Iris pigment epithelial cell (primary cell): ENCODE results near the gene SERPINA12.
"Not testable (repeated sequence)": the region's sequence is repeated elsewhere in the genome, so short reads cannot be mapped to it uniquely, and the experiment has no call there.

ENCODE experiments used
- DNase-seq: peaks from one replicate; pipeline ENCODE4 v3.0.0-alpha.2; 2011; ENCODE audit warnings: low read depth

The SERPINA12 gene

DNA sequence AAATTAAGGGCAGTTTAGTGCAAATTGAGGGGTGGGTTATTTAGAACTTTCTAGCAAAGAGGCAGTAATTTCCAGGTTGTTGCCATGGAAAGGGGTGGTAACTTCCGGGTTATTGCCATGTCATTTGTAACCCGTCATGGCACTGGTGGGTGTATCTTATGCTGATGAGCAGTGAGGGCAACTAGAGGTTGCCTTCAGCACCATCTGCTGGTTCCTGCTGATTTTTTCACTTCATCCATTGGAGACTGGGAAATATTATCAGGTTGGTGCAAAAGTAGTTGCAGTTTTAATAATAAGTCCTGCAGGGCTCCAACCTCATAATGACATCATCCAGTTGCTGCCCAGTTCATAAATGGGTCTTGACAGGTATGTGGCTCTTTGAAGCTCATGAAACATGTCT, 27.6 kb upstream of the SERPINA12 start:
- DNase-seq = peak; percentile 38

DNA sequence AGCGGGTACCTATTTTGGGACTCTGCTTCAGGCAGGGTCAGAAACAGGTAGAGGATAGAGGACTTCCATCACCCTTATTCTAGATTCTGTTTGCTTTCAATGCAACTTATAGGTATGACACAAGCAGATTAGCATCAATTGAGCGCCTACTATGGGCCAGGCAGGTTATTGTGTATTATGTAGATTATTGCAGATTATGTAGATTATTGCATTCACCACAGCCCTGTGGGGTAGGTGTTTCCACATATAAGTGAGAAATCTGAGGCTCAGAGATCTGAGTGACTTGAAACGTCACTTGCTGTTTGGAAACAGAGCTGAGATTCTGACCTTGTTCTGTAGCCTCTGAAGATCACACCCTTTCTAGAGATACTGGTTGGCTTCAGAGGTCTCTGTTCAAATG, 26.2 kb upstream of the SERPINA12 start:
- no peak for DNase-seq

DNA sequence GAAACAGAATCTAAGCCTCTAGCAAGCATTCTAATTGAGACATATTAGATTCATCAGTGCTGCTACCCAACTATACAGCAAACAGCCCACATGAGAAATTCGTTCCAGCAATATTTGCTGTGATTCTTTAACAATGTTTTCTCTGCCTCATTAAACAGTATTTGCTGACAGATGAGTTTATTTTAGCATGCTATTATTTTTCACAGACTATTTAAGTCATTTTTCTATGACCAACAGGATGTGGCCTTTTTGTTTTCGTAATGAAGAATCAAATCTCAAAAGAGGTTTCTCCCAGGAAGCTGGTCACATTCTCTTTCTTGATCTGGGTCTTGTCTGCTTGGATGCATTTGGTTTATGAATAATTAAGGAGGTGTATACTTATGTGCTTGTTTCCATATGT, 23.2 kb upstream of the SERPINA12 start:
- peak; percentile 28 for DNase-seq

DNA sequence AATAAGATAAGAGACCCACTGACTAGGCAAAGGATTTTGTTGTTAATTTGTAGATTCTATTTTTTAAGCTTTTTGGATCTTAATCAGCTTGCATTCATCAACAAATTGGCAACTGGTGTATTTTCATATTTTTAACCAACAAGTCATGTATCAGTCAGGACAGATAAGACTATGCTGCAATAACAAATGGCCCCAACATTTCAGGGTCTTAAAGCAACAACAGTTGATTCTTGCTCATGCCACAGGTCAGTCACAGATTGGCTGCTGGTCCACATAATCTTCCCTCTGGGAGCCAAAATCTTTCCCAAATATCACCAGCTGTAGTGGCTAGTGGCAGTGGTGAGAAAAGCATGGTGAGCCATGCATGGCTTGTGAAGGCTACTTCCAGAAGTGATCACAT, 21.9 kb upstream of the SERPINA12 start:
- no peak for DNase-seq

DNA sequence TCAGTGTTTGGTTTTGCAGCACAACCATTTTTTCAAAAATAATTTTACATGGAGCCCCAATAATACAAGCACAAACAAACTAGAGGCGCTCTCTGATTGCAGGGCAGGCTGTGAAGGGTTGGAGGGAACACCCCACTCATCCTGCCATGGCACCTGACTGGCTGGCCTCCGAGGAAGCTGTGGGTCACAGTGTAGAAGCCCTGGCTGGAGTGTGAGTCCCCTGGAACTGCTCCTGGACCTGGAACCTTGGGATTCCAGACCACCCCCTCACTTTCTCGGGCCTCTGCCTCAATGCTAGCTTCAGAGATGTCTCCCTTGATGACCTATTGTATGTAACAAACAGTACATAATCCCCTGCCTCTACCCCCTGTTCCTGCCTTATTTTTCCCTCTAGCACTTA, 14.8 kb upstream of the SERPINA12 start:
- no peak for DNase-seq

DNA sequence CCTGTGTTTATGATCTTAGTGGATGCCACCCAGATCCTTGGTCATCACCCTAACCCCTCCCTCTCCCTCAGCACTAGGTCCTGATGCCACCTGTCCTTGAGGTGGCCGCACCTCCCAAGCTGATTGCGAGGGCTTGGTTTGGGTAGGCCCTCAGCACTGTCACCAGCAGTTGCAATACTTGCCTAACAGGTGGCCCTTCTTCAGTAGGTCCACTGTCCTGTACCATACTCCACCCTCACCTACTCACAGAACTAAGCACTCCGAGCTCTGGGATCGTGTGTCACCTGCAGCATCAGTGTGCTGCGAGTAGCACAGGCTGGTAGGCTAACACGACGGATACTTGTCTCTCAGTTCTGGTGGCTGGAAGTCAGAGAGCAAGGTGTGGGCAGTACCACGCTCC, 14.0 kb upstream of the SERPINA12 start:
- DNase-seq = no peak

DNA sequence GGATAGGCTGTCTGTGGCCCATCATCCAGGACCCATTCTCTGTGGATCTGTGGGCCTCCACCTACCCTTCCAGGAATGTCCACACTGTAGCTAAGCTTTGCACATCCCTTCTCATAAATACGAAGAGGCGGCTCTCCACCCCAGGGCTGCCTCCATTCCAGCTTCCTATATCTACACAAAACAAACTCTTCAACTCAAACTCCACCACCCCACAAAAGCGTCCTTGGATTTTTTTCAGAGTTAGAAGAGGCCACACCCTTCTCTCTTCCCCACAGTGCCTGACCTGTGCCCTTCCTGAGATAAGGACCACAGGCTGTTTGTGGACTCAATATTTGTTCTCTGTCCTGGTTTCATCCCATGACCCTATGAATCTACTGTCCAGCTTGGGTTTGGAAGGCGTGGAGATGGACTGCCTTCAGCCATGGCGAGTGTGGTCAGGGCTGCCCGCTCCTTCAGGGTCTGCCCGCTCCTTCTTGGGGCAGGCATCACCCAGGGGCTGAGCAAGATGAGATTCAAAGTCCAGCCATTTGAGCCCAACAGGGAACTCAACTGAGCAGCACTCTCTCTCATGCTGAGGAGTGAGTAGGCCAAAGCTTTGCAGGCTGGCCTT, 13.0 kb upstream of the SERPINA12 start:
- DNase-seq = no peak

DNA sequence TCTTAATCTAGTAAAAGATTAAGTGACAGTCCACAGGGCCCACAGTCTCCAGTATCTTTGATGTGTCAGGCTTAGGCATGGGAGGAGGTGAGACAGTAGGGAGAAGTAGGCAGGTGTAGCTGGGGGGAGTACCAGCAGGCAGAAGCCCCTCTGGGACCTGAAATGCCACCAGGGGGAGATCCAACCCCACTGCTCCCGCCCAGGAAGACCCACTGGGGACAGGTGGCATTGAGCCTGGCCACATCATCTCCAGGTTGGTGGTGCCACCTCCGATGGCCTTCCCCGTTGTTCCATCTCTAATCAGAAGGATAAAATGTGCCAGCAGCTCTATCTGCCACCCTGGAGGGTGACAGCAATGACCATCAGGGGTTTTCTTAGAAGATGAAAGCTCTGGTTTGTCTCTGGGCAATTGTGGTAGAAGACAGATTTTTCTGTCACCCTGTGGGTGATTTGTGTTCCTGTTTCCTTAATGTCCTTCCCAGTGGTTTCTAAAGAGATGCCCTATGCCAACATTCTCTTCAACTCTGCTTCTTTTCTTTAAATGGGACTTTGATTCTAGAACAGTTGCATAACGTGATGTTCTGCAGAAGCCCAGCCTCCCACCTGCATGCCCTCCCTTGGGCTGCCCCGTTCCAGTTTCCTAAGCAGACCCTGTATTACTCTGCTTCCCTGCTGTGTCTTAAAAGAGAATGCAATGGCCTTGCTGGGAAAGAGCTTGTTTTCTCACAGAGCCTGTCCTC, 12.3 kb upstream of the SERPINA12 start:
- DNase-seq = no peak

DNA sequence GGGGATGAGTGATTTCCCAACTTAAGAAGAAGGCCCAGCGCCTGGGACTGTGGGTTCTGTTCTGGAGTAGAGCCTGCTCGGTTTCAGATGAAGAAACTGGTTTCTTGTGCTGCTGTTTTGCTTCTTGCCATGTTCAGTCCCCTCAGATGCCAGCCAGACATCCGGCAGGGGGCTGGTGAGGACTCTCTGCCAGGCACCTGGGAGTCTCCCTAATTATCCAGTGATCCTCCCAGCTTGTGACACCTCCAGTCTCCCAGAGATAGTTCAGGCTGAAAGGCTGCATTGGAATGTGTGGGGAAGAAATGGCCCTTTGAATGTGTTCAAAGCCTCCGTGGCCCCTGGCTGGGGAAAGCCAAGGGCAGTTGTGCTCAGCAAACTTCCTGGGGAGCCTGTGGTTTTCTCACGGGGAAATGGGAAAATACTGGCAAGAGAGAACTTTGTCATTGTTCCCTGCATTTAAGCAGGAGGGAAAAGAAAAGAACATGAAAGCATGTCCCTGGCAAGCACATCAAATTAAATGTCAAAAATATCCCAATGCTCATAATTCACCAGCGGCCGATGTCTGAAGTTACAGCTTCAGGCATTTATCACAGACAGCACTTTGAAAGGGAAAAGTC, 8.5 kb upstream of the SERPINA12 start:
- no peak for DNase-seq

DNA sequence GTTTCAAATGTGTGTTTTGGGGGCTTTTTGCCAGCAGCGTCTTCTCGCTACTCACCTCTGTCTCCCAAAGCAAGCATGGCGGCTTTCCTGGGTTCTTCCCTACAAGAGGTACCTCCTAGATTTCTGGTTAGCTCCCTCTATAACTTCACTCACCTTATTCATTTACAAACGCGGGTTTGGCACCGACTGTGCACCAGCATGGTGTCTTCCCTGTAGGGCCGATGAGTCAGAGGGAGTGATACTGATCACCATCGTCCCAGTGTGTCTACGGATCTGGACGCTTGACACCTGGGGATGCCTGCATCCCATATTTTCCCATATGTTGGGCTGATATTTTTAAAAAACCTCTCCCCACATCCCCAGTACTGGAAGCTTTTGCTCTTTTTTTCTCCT, 8.0 kb upstream of the SERPINA12 start:
- no peak for DNase-seq

DNA sequence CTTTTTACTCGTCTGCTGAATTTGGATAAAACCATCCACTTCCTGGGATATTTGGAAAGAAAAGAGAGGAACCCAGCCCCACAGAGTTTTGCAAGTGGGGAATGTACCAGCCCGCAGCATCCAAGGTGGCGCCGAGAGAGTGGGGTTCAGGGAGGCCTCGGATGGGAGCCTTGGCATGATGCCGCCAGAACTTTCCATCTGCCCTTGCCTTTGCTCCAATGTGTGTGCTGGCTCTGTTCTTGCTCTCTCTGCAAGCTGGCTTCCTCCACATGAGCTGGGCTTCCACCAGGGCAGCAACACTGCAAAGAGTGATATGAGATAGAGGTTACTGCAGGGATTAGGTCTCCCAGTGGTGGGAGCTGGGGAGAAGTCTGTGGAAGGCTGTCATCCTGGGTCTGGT, 6.6 kb upstream of the SERPINA12 start:
- no peak for DNase-seq

DNA sequence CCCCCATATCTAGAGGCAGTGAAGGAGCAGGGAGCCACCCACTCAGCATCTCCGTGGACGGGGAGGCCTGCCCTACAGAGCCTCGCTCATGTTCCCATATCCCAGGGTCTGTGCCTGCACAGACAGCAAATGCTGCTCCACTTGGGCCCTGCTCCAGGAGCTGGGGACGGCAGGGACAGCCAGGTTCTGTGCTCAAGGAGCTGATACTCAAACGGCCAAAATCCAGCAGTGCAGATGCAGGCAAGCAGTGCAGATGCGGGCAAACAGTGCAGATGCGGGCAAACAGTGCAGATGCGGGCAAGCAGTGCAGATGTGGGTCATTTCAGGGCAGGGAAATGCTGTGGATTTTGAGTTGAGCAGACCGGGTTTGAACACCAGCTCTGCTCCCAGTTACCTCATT, 6.2 kb upstream of the SERPINA12 start:
- no peak for DNase-seq

DNA sequence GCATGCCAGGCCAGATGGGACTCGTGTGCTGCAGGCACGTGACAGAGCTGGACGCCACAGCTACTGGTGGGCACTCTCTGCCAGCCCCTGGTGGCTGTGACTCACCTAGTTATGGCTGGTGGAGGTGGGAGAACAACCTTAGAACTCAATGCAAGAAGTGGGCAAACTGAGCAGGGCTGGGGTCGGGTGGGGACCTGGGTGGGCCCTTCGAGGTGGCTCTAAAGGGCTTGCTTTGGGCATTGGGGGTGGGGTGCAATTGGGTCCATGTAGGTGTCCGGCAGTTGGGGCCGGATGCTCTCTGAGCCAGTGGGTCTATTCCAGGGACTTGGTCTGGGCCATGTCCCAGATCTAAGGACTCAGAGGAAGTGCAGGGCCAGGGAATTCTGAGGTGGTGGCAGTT, 5.1 kb upstream of the SERPINA12 start:
- no peak for DNase-seq

DNA sequence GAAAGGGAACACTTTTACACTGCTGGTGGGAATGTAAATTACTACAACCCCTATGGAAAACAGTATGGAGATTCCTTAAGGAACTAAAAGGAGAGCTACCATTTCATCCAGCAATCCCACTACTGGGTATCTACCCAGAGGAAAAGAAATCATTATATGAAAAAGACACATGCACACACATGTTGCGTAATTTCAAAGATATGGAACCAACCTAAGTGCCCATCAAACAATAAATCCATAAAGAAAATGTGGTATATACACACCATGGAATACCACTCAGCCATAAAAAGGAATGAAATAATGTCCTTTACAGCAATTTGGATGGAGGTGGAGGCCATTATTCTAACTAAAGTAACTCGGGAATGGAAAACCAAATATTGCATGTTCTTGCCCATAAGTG, 1.2 kb upstream of the SERPINA12 start:
- DNase-seq = not testable (repeated sequence)

DNA sequence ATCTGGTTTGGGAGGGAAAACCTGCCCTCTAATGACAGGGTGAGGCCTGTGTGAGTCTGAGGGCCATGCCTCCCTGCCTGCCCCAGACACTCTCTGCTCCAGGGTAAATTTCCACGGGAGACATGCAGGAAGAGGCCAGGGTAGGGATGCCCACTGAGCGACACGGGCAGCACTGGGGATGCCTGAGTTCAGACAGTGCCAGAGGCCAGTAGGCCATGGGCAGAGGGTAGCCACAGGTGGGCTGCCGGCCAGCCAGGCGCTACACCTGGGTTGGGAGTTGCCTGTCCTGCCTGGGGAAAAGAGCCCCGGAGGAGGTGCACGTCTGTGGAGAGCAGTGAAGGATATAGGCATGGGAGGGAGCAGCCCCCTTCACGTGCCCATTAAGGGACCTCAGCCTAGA, 3.6 kb downstream of the SERPINA12 start:
- no peak for DNase-seq

DNA sequence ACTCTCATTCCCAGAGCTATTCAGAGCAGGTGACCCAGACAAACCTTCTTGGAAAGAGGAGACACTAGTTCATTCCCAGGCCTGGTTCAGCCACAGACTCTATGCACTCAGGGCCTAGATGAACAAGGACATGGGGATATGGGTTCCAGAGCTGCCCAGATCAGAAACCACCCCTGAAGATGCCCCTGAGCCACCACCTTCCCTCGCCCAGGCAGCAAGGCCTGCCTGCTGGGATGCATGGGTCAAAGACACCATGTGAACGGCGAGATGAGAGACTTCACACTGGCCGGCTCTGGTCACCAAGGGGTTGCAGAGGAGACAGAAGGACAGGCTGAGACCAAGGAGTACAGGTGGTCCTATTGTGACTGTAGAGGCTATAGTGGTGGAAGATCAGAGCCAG, 4.1 kb downstream of the SERPINA12 start:
- DNase-seq = no peak

DNA sequence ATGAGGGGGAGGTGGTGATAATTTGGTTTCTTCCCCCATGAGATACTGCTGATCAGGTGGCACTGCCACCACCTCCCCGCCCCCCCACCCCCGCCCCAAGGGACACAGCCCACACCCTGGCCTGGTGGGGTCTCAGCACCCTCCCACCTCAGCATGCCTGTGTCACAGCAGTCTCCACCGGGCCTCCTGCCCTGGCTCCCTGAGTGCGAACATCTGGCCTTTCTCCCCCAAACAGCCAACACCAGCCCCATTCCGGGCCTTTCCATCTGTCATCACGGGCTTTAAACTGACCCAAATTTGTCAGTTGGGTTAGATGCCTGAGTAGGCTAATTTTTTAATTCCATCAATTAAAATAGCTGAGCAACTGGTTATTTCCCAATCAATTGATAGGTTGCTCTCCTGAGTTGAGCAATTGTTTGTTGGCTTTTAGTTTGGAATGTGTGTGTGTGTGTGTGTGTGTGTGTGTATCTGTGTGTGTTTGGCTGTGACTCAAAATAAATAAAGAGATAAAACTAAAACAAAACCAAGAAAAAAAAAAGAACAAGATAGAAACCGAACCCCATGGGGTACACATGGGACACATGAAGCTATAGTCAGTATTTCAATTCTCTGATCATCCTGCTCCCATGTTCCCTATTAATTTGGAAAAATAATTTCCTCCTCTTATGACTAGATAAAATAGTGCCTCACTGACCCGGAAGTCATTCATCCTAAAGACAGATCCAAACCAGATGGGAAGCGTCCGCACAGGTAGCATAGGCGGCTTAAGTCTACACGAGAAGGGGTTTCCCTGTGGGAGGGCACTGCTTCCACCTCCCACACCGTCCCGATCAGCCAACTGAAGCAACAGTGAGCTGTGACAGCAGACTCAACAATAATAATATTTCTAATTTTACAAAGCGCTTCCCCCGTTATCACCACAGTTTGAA, 7.4 kb downstream of the SERPINA12 start:
- DNase-seq = no peak

DNA sequence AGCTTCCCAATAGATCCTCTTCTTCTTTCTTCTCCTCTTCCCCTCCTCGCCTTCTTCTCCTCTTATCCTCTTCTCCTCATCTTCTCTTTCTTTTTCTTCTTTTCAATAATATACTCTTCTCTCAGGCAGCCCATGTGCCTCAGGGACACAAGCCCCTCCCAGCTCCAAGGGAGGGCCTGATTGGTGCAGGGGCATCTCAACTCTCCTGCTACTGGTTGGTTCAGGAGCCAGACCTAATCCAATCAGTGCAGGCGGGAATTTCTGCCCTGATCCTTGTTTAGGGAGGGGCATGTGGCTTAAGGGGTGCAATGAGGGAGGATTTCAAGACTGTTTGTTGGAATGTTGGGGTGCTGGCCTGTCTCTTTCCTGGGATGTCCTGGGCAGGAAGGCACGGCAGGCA, 9.0 kb downstream of the SERPINA12 start:
- no peak for DNase-seq

DNA sequence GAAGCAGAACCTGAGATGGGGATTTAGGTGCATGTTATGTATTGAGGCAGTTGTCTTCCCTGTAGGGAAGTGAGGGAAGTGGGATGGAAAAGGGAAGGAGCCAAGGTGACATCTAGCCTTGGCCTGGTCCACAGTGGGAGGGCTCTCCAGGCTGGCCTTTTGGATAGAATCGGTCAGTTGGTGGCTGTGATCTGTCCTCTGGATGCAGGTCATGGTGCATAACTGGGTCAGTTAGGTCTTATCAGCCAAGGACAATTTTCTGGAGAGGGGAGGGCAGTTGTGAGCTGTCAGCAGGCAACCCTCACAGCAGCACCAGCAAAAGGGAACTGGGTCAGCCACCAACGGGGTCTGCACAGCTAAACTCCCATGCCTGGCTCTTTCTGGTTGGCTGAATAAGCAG, 9.6 kb downstream of the SERPINA12 start:
- DNase-seq = no peak

DNA sequence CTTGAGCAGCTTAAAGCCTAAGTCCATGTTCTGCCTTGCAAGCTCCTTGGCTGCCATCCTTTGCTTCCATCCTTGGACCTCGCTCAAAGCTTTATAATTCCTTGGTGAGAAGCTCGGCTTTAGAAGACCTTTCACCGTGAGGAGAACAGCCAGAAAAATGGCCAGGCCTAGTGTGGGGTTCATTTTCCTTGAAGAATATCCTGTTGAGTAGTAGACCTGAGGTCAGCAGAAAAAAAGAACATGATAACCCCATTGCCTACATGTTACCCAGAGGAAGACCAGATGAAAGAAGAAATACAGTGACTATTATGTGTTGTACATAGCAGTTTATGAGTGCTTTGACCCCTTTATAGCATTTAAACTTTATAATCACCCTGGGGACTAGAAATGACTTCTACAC, 11.1 kb downstream of the SERPINA12 start:
- DNase-seq = no peak

DNA sequence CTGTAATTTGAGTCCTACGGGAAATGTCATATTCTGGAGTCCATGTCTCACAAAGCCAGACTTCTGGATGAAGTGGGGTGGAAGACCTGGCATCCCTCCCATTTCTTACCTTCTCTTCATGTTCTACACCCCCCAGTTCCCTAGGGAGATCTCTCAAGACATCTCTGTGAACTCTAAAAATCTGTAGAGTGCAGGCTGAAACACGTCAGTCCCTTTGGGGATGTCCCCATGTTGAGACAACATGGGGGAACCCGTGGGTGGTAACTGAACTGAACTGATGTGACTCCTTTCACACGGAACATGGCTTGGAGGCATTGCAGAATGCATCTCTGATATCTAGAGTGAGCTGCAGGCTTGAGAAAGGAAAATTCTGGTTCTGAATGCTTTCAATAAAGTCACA, 15.2 kb downstream of the SERPINA12 start:
- no peak for DNase-seq

DNA sequence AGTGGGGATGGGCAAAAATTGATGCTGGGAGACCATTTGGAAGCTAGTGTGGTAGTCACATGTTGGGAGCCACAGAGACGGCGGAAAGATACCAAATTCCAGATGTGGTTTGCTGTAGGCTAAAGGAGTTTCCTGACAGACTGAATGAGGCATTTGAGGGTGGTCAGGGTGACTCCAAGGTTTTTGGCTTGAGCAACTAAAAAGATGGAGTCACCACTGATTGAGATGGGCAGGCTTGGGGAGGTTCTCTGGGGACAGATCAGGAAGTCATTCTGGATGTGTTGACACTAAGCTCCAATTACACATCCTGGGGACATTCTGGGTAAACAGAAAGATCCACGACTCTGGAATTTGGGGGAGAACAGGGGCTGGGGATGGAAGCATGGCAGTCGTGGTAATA, 17.8 kb downstream of the SERPINA12 start:
- DNase-seq = no peak

DNA sequence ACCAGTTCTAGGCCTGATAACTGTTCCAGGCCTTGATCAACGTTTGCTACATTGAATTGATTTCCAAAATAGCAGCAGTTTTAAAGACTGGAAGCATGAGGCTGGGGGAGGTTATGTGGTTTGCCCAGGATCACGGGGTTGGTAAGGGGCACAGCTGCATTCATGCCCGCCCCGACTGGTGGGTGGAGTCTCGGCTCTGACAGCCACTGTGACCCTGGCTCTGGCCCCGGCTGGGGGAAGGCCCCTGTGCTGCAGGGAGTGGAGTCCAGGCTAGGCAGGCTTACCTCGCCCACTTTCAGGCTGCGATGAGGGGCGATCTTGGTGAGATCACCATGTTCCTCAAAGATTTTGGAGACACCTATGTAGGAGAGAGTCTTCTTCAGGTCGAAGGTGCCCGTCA, 19.9 kb downstream of the SERPINA12 start:
- DNase-seq = no peak
